Liver (tissue), 9 donors: ENCODE data around the gene TTC34. TPM values are rescaled to one million over a fixed set of nuclear protein-coding genes. Genes with fewer than 3 reads are reported as not detected.
"Not testable (repeated sequence)": the region's sequence is repeated elsewhere in the genome, so short reads cannot be mapped to it uniquely, and the experiment has no call there.

Source experiments
- DNase-seq: peaks from one replicate; pipeline ENCODE4 v3.0.0-alpha.2; 2017; ENCODE audit warnings: low spot score
- H3K27ac ChIP-seq, 2 donors: one replicate each; pipeline ENCODE4 v1.7.0; 2013; ENCODE audit warnings: inconsistent platforms in 2 of 2, low read length in 2 of 2, control low read depth in 1 of 2, low read depth in 1 of 2, mild to moderate bottlenecking in 1 of 2
- H3K27me3 ChIP-seq, 4 donors: one replicate each; pipeline versions ENCODE4 v1.6.1 to v1.7.0; 2013; ENCODE audit warnings: low read length in 3 of 4, inconsistent platforms in 1 of 4, mild to moderate bottlenecking in 1 of 4, moderate library complexity in 1 of 4; ENCODE audit not compliant: control insufficient read depth in 4 of 4, insufficient read depth in 4 of 4
- H3K36me3 ChIP-seq, 4 donors: one replicate each; pipeline versions ENCODE4 v1.6.1 to v1.7.0; 2013; ENCODE audit warnings: low read length in 3 of 4, mild to moderate bottlenecking in 3 of 4, low read depth in 1 of 4, moderate library complexity in 1 of 4; ENCODE audit not compliant: control insufficient read depth in 4 of 4, insufficient read depth in 3 of 4
- H3K4me1 ChIP-seq, 4 donors: one replicate each; pipeline versions ENCODE4 v1.6.1 to v1.7.0; 2013; ENCODE audit warnings: low read length in 3 of 4, mild to moderate bottlenecking in 3 of 4, moderate library complexity in 1 of 4; ENCODE audit not compliant: control insufficient read depth in 4 of 4, insufficient read depth in 4 of 4
- H3K4me3 ChIP-seq, 3 donors: one replicate each; pipeline versions ENCODE4 v1.6.1 to v1.7.0; 2013; ENCODE audit warnings: low read length in 3 of 3, control low read depth in 1 of 3, low read depth in 1 of 3, mild to moderate bottlenecking in 1 of 3
- H3K9ac ChIP-seq, 2 donors: one replicate each; pipeline ENCODE4 v1.7.0; 2013; ENCODE audit warnings: low read length in 2 of 2, mild to moderate bottlenecking in 2 of 2, moderate library complexity in 2 of 2, control low read depth in 1 of 2, low read depth in 1 of 2
- H3K9me3 ChIP-seq, 4 donors: one replicate each; pipeline versions ENCODE4 v1.6.1 to v1.7.0; 2013; ENCODE audit warnings: low read length in 3 of 4; ENCODE audit not compliant: control insufficient read depth in 4 of 4
- WGBS: extraction: QIAGEN DNeasy Blood & Tissue Kit; methylation state at CpG from one replicate; pipeline ENCODE4 v1.1.7; 2013; 5-methylcytosine and 5-hydroxymethylcytosine counted together
- polyA plus RNA-seq, 2 donors: library from polyadenylated mRNA; stranded (reverse) in 1 of 2; unstranded in 1 of 2; fragments of 200-250 nt in 1 of 2; fragments of >200 nt in 1 of 2; fragmentation: Nextera tagmentation in 1 of 2; extraction: Ambion mirVana in 1 of 2; gene quantifications; one replicate each; pipeline versions ENCODE4 v1.2.1 to v1.2.3, GENCODE V29; 2013 to 2015
- total RNA-seq, 2 donors: library from RNA; depleted of rRNA; stranded (reverse); fragments of >200 nt; gene quantifications; one replicate each; pipeline ENCODE4 v1.2.3, GENCODE V29; 2014
- donor health status: healthy.
- donor health status: healthy.
- donor health status: healthy.
- donor health status: healthy.
- donor health status: healthy.

Gene TTC34
- total and polyA plus RNA-seq, 4 donors = 0.01 to 0.25 (median 0.08) TPM; not detected in 1

DNA sequence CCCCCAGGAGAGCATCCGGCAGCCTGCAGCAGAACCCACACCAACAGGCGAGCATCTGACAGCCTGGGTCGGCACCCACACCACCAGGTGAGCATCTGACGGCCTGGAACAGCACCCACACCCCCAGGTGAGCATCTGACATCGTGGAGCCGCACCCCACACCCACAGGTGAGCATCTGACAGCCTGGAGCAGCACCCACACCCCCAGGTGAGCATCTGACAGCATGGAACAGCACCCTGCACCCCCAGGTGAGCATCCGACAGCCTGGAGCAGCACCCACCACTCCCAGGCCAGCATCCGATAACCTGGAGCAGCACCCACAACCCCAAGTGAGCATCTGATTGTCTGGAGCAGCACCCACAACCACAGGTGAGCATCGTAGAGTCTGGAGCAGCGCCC is 124.8 kb downstream of the TTC34 start:
- not testable (repeated sequence) for H3K36me3 ChIP-seq, H3K9ac ChIP-seq, H3K27me3 ChIP-seq, H3K4me1 ChIP-seq, H3K9me3 ChIP-seq, DNase-seq, H3K27ac ChIP-seq, H3K4me3 ChIP-seq
- 91% methylated on average over 1 of the region's 10 CpGs for WGBS

DNA sequence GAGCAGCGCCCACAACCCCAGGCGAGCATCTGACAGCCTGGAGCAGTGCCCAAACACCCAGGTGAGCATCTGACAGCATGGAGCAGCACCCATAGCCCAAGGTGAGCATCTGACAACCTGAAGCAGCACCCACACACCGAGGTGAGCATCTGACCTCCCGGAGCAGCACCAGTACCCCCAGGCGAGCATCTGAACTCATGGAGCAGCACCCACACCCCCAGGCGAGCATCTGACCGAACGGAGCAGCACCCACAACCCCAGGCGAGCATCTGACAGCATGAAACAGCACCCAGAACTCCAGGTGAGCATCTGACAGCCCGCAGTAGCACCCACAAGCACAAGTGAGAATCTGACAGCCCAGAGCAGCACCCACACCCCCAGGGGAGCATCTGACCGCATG is 129.8 kb downstream of the TTC34 start:
- WGBS = 54% methylated on average over 7 of the region's 11 CpGs
- not testable (repeated sequence) for H3K36me3 ChIP-seq, H3K4me3 ChIP-seq, H3K9ac ChIP-seq, DNase-seq, H3K27ac ChIP-seq, H3K27me3 ChIP-seq, H3K4me1 ChIP-seq, H3K9me3 ChIP-seq

DNA sequence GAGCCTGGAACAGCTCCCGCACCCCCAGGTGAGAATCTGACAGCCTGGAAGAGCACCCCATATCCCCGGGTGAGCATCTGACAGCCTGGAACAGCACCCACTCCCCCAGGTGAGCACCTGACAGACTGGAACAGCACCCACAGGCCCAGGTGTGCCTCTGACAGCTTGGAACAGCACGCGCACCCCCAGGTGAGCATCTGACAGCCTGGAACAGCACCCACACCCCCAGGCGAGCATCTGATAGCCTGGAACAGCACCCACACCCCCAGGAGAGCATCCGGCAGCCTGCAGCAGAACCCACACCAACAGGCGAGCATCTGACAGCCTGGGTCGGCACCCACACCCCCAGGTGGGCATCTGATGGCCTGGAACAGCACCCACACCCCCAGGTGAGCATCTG is 141.7 kb downstream of the TTC34 start:
- not testable (repeated sequence) for H3K9ac ChIP-seq, H3K4me1 ChIP-seq, DNase-seq, H3K27ac ChIP-seq, H3K36me3 ChIP-seq, H3K27me3 ChIP-seq, H3K4me3 ChIP-seq, H3K9me3 ChIP-seq
- WGBS = 59% methylated on average over 4 of the region's 8 CpGs

DNA sequence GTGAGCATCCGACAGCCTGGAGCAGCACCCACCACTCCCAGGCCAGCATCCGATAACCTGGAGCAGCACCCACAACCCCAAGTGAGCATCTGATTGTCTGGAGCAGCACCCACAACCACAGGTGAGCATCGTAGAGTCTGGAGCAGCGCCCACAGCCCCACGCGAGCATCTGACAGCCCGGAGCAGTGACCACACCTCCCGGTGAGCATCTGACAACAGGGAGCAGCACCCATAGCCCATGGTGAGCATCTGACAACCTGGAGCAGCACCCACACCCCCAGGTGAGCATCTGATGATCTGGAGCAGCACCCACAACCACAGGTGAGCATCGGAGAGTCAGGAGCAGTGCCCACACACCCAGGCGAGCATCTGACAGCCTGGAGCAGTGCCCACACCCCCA is 143.6 kb downstream of the TTC34 start:
- H3K9ac ChIP-seq, H3K27me3 ChIP-seq, H3K4me1 ChIP-seq, H3K4me3 ChIP-seq, H3K9me3 ChIP-seq, DNase-seq, H3K36me3 ChIP-seq, H3K27ac ChIP-seq: not testable (repeated sequence)
- 87% methylated on average over 6 of the region's 10 CpGs for WGBS

DNA sequence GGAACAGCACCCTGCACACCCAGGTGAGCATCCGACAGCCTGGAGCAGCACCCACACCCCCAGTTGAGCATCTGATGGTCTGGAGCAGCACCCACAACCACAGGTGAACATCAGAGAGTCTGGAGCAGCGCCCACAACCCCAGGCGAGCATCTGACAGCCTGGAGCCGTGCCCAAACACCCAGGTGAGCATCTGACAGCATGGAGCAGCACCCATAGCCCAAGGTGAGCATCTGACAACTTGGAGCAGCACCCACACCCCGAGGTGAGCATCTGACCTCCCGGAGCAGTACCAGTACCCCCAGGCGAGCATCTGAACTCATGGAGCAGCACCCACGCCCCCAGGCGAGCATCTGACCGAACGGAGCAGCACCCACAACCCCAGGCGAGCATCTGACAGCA is 144.4 kb downstream of the TTC34 start:
- not testable (repeated sequence) for DNase-seq, H3K9ac ChIP-seq, H3K4me3 ChIP-seq, H3K9me3 ChIP-seq, H3K27ac ChIP-seq, H3K4me1 ChIP-seq, H3K27me3 ChIP-seq, H3K36me3 ChIP-seq
- 29% methylated on average over 3 of the region's 12 CpGs for WGBS

DNA sequence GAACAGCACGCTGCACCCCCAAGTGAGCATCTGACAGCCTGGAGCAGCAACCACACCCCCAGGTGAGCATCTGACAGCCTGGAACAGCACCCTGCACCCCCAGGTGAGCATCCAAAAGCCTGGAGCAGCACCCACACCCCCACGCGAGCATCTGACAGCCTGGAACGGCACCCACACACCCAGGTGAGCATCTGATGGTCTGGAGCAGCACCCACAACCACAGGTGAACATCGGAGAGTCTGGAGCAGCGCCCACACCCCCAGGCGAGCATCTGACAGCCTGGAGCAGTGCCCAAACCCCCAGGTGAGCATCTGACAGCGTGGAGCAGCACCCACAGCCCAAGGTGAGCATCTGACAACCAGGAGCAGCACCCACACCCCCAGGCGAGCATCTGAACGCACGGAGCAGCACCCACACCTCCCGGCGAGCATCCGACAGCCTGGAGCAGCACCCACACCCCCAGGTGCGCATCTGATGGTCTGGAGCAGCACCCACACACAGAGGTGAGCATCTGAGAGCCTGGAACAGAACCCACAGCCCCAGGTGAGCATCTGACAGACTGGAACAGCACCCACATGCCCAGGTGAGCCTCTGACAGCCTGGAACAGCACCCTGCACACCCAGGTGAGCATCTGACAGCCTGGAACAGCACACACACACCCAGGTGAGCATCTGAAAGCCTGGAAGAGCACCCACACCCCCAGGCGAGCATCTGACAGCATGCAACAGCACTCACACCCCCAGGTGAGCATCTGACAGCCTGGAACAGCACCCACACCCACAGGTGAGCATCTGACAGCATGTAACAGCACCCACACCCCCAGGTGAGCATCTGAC is 145.7 kb downstream of the TTC34 start:
- H3K36me3 ChIP-seq, DNase-seq, H3K4me3 ChIP-seq, H3K4me1 ChIP-seq, H3K27ac ChIP-seq, H3K9me3 ChIP-seq, H3K27me3 ChIP-seq, H3K9ac ChIP-seq: not testable (repeated sequence)
- 39% methylated on average over 16 of the region's 16 CpGs for WGBS

DNA sequence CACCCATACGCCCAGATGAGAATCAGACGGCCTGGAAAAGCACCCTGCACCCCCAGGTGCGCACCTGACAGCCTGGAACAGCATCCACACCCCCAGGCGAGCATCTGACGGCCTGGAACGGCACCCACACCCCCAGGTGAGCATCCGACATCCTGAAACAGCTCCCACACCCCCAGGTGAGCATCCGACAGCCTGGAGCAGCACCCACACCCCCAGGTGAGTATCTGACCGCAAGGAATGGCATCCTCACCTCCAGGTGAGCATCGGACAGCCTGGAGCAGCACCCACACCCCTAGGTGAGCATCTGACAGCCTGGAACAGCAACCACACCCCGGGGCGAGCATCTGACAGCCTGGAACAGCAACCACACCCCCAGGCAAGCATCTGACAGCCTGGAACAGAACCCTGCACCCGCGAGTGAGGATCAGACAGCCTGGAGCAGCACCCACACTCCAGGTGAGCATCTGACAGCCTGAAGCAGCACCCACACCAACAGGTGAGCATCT is 147.0 kb downstream of the TTC34 start:
- not testable (repeated sequence) for H3K9ac ChIP-seq, H3K9me3 ChIP-seq, H3K36me3 ChIP-seq, H3K4me3 ChIP-seq, DNase-seq, H3K4me1 ChIP-seq, H3K27me3 ChIP-seq, H3K27ac ChIP-seq
- WGBS = 37% methylated on average over 14 of the region's 14 CpGs

DNA sequence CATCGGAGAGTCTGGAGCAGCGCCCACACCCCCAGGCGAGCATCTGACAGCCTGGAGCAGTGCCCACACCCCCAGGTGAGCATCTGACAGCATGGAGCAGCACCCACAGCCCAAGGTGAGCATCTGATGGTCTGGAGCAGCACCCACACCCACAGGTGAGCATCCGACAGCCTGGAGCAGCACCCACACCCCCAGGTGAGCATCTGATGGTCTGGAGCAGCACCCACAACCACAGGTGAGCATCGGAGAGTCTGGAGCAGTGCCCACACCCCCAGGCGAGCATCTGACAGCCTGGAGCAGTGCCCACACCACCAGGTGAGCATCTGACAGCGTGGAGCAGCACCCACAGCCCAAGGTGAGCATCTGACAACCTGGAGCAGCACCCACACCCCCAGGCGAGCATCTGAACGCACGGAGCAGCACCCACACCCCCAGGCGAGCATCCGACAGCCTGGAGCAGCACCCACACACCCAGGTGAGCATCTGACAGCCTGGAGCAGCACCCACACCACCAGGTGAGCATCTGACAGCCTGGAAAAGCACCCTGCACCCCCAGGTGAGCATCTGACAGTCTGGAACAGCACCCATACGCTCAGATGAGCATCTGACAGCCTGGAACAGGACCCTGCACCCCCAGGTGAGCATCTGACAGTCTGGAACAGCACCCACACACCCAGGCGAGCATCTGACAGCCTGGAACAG is 147.6 kb downstream of the TTC34 start:
- not testable (repeated sequence) for H3K9ac ChIP-seq, H3K36me3 ChIP-seq, H3K27me3 ChIP-seq, H3K4me1 ChIP-seq, H3K4me3 ChIP-seq, DNase-seq, H3K27ac ChIP-seq, H3K9me3 ChIP-seq
- WGBS = 38% methylated on average over 14 of the region's 14 CpGs
